Activated CD4-positive, alpha-beta T cell treated with anti-CD3 and anti-CD28 coated beads, Interleukin-2, amount 50 U/mL, for 4 hours (primary cell): ENCODE results near the gene KLHL2.
"Not testable (repeated sequence)": the region's sequence is repeated elsewhere in the genome, so short reads cannot be mapped to it uniquely, and the experiment has no call there.

Experiments
- DNase-seq, 2 experiments: peaks; one replicate each; pipeline ENCODE4 v3.0.0-alpha.2; 2020

The KLHL2 gene

GRCh38 chr4:165236852-165237251, 29.5 kb downstream of the KLHL2 start:
- not testable (repeated sequence) for DNase-seq

- DNase-seq, result not testable (repeated sequence)
Measured at GRCh38 chr4:165238041-165238640, 30.8 kb downstream of the KLHL2 start.

- not testable (repeated sequence) for DNase-seq
Measured at GRCh38 chr4:165240761-165241160, 33.4 kb downstream of the KLHL2 start.

- DNase-seq, result not testable (repeated sequence)
Measured at GRCh38 chr4:165244148-165244547, 36.8 kb downstream of the KLHL2 start.

- DNase-seq, result not testable (repeated sequence)
Measured at GRCh38 chr4:165244587-165245186, 37.3 kb downstream of the KLHL2 start.

GRCh38 chr4:165248102-165248501, 40.7 kb downstream of the KLHL2 start:
- no peak for DNase-seq

- not testable (repeated sequence) for DNase-seq
Measured at GRCh38 chr4:165248904-165249303, 41.5 kb downstream of the KLHL2 start.

- DNase-seq, result not testable (repeated sequence)
Measured at GRCh38 chr4:165254771-165255170, 47.4 kb downstream of the KLHL2 start.

- DNase-seq, result peak; percentile 22 to 28
Measured at GRCh38 chr4:165255439-165255838, 48.1 kb downstream of the KLHL2 start.

- not testable (repeated sequence) for DNase-seq
Measured at GRCh38 chr4:165256074-165256659, 48.8 kb downstream of the KLHL2 start.

GRCh38 chr4:165259776-165260175, 52.4 kb downstream of the KLHL2 start:
- not testable (repeated sequence) for DNase-seq

GRCh38 chr4:165262306-165262705, 54.9 kb downstream of the KLHL2 start:
- DNase-seq, result not testable (repeated sequence)

GRCh38 chr4:165263466-165263865, 56.1 kb downstream of the KLHL2 start:
- not testable (repeated sequence) for DNase-seq

GRCh38 chr4:165269931-165270330, 62.6 kb downstream of the KLHL2 start:
- DNase-seq, result not testable (repeated sequence)

GRCh38 chr4:165273443-165273842, 66.1 kb downstream of the KLHL2 start:
- not testable (repeated sequence) for DNase-seq

GRCh38 chr4:165275357-165275756, 68.0 kb downstream of the KLHL2 start:
- not testable (repeated sequence) for DNase-seq

- DNase-seq, result not testable (repeated sequence)
Measured at GRCh38 chr4:165279531-165279930, 72.2 kb downstream of the KLHL2 start.

- not testable (repeated sequence) for DNase-seq
Measured at GRCh38 chr4:165284697-165285096, 77.3 kb downstream of the KLHL2 start.

- DNase-seq, result not testable (repeated sequence)
Measured at GRCh38 chr4:165286619-165287340, 79.4 kb downstream of the KLHL2 start.

GRCh38 chr4:165288226-165288625, 80.9 kb downstream of the KLHL2 start:
- DNase-seq, result no peak

GRCh38 chr4:165288639-165289422, 81.5 kb downstream of the KLHL2 start:
- no peak for DNase-seq

- no peak for DNase-seq
Measured at GRCh38 chr4:165289423-165289785, 82.0 kb downstream of the KLHL2 start.

- no peak for DNase-seq
Measured at GRCh38 chr4:165293061-165293460, 85.7 kb downstream of the KLHL2 start.
